Measurements from ENCODE around the gene GIMAP7. TPM values are rescaled to one million over a fixed set of nuclear protein-coding genes. Genes with fewer than 3 reads are reported as not detected.

The GIMAP7 gene
- polyA plus RNA-seq, 1 of the 3 experiments (the other 2 are of a cell fraction): not detected

GRCh38 chr7:150465414-150465813 lies 49.3 kb upstream of the GIMAP7 start (continued):
- TF ChIP-seq IRF3 (IDR thresholded peaks at IDR 0.05; ENCODE audit: low read depth, low read length) (no peak), ELF1 (IDR thresholded peaks at IDR 0.05) (no peak), NRF1 (IDR thresholded peaks at IDR 0.05; ENCODE audit: low read depth, low read length) (no peak)

DNA sequence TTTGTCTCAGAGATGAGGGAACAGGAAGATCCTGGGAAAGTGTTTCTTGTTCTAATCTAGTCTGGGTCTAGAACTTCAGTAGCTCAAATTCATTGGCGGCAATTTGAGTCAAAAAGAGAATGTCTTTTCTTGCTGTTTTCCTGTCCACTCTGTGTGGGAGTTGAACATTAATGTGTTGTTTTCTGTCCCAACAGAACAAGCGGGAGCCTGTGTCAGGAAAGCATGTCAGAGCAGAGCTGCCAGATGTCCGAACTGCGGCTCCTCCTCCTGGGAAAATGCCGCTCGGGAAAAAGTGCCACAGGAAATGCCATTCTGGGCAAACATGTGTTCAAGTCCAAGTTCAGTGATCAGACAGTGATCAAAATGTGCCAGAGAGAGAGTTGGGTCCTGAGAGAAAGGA lies 48.2 kb upstream of the GIMAP7 start:
- TF ChIP-seq NFIC (IDR thresholded peaks at IDR 0.05; ENCODE audit: borderline replicate concordance) (no peak), ELF1 (IDR thresholded peaks at IDR 0.05) (no peak), RCOR1 (IDR thresholded peaks at IDR 0.05; ENCODE audit: low read length) (no peak), FOXM1 (IDR thresholded peaks at IDR 0.05; ENCODE audit: low read depth) (no peak)

GRCh38 chr7:150468241-150468640 lies 46.4 kb upstream of the GIMAP7 start:
- Histone ChIP-seq H3K27me3 (ENCODE audit: insufficient read depth) (peaks cover 3% of the 10 kb centered on the region; the same call in 1 of the 2 replicates), H3K36me3 (replicated peaks in 1 of 2; ENCODE audit: control insufficient read depth in 1 of 2, insufficient read depth in 2 of 2, low read length in 1 of 2) (no peaks in the 10 kb centered on the region)
- TF ChIP-seq NFIC (IDR thresholded peaks at IDR 0.05; ENCODE audit: borderline replicate concordance): no peak
- TF ChIP-seq TCF12 (IDR thresholded peaks at IDR 0.05): no peak
- TF ChIP-seq, protein P1, sequence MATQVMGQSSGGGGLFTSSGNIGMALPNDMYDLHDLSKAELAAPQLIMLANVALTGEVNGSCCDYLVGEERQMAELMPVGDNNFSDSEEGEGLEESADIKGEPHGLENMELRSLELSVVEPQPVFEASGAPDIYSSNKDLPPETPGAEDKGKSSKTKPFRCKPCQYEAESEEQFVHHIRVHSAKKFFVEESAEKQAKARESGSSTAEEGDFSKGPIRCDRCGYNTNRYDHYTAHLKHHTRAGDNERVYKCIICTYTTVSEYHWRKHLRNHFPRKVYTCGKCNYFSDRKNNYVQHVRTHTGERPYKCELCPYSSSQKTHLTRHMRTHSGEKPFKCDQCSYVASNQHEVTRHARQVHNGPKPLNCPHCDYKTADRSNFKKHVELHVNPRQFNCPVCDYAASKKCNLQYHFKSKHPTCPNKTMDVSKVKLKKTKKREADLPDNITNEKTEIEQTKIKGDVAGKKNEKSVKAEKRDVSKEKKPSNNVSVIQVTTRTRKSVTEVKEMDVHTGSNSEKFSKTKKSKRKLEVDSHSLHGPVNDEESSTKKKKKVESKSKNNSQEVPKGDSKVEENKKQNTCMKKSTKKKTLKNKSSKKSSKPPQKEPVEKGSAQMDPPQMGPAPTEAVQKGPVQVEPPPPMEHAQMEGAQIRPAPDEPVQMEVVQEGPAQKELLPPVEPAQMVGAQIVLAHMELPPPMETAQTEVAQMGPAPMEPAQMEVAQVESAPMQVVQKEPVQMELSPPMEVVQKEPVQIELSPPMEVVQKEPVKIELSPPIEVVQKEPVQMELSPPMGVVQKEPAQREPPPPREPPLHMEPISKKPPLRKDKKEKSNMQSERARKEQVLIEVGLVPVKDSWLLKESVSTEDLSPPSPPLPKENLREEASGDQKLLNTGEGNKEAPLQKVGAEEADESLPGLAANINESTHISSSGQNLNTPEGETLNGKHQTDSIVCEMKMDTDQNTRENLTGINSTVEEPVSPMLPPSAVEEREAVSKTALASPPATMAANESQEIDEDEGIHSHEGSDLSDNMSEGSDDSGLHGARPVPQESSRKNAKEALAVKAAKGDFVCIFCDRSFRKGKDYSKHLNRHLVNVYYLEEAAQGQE (IDR thresholded peaks at IDR 0.05; ENCODE audit: low read depth, low read length): no peak
- TF ChIP-seq, protein P2, sequence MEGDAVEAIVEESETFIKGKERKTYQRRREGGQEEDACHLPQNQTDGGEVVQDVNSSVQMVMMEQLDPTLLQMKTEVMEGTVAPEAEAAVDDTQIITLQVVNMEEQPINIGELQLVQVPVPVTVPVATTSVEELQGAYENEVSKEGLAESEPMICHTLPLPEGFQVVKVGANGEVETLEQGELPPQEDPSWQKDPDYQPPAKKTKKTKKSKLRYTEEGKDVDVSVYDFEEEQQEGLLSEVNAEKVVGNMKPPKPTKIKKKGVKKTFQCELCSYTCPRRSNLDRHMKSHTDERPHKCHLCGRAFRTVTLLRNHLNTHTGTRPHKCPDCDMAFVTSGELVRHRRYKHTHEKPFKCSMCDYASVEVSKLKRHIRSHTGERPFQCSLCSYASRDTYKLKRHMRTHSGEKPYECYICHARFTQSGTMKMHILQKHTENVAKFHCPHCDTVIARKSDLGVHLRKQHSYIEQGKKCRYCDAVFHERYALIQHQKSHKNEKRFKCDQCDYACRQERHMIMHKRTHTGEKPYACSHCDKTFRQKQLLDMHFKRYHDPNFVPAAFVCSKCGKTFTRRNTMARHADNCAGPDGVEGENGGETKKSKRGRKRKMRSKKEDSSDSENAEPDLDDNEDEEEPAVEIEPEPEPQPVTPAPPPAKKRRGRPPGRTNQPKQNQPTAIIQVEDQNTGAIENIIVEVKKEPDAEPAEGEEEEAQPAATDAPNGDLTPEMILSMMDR (IDR thresholded peaks at IDR 0.05): no peak
- TF ChIP-seq GABPA (IDR thresholded peaks at IDR 0.05; ENCODE audit: low read depth): no peak
- TF ChIP-seq USF1 (IDR thresholded peaks at IDR 0.05; ENCODE audit: borderline replicate concordance, low read depth): no peak
- TF ChIP-seq SIN3A (IDR thresholded peaks at IDR 0.05; ENCODE audit: borderline replicate concordance, low read depth, low read length): no peak
- TF ChIP-seq TAF1 (IDR thresholded peaks at IDR 0.05; ENCODE audit: borderline replicate concordance, low read depth, low read length): no peak
- TF ChIP-seq, protein P3, sequence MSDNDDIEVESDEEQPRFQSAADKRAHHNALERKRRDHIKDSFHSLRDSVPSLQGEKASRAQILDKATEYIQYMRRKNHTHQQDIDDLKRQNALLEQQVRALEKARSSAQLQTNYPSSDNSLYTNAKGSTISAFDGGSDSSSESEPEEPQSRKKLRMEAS (IDR thresholded peaks at IDR 0.05; ENCODE audit: low read depth): no peak
- TF ChIP-seq YY1 (IDR thresholded peaks at IDR 0.05; ENCODE audit: low read depth): no peak
- TF ChIP-seq JUND (IDR thresholded peaks at IDR 0.05): no peak
- no peak for TF ChIP-seq FOXM1 (IDR thresholded peaks at IDR 0.05; ENCODE audit: low read depth)
- TF ChIP-seq CHD2 (IDR thresholded peaks at IDR 0.05; ENCODE audit: low read length, partially characterized antibody): no peak
- no peak for TF ChIP-seq FOXJ3 (CRISPR knock-in tag; IDR thresholded peaks at IDR 0.05)
- no peak for TF ChIP-seq FOSL2 (IDR thresholded peaks at IDR 0.05; ENCODE audit: borderline replicate concordance, low read depth)
- TF ChIP-seq SMC3 (IDR thresholded peaks at IDR 0.05; ENCODE audit: low read depth, low read length): no peak

More for the DNA sequence above, 48.2 kb upstream of the GIMAP7 start:
- CTCF ChIA-PET: interaction anchor here (0.6 to 1.5 kb wide), 3 partner anchors 18 to 216 kb away, joined by 3 to 6 read pairs (median 3); no protein-coding TSS in a partner anchor
- no peaks in the 10 kb centered on the region for H3F3A ChIP-seq (replicated peaks; ENCODE audit: insufficient read depth)
- H3K9ac ChIP-seq: no peak overlapping the region
- no peaks in the 10 kb centered on the region for H3K36me3 ChIP-seq (replicated peaks in 1 of 2; ENCODE audit: control insufficient read depth in 1 of 2, insufficient read depth in 2 of 2, low read length in 1 of 2)
- H3K27ac ChIP-seq (ENCODE audit: low read depth in 2 of 2, low read length in 1 of 2): no peak overlapping the region
- WGBS (ENCODE audit: low lambda C conversion rate): 11% methylated on average over 6 of the region's 6 CpGs
- H3K4me3 ChIP-seq (ENCODE audit: low read depth in 2 of 2, low read length in 1 of 2): no peak overlapping the region
- no peak overlapping the region for H3K4me2 ChIP-seq
- H3K9me2 ChIP-seq: no peaks in the 10 kb centered on the region
- peaks cover 3% of the 10 kb centered on the region; the same call in 1 of the 2 replicates for H3K27me3 ChIP-seq (ENCODE audit: insufficient read depth)
- no peaks in the 10 kb centered on the region for H4K20me1 ChIP-seq (ENCODE audit: insufficient read depth)
- no peaks in the 10 kb centered on the region for H3K4me1 ChIP-seq (ENCODE audit: control insufficient read depth in 1 of 2, insufficient read depth in 2 of 2, low read depth in 1 of 2, low read length in 1 of 2)
- DNase-seq: no peak
- no peaks in the 10 kb centered on the region for H3K79me2 ChIP-seq (ENCODE audit: insufficient read depth)
- H2AFZ ChIP-seq (ENCODE audit: low read depth): no peak overlapping the region
- POLR2A ChIA-PET: no interaction called here
- 0 out of 2 replicates have a peak, but pooled peaks cover 8% of the 10 kb centered on the region for H3K9me3 ChIP-seq

More at GRCh38 chr7:150468241-150468640, 46.4 kb upstream of the GIMAP7 start:
- POLR2A ChIA-PET: no interaction called here
- Histone ChIP-seq H3F3A (replicated peaks; ENCODE audit: insufficient read depth) (no peaks in the 10 kb centered on the region), H3K9me3 (0 out of 2 replicates have a peak, but pooled peaks cover under 1% of the 10 kb centered on the region), H3K79me2 (ENCODE audit: insufficient read depth) (no peaks in the 10 kb centered on the region), H4K20me1 (ENCODE audit: insufficient read depth) (no peaks in the 10 kb centered on the region), H3K9ac (no peak overlapping the region), H3K4me1 (ENCODE audit: control insufficient read depth in 1 of 2, insufficient read depth in 2 of 2, low read depth in 1 of 2, low read length in 1 of 2) (no peaks in the 10 kb centered on the region), H3K4me3 (ENCODE audit: low read depth in 2 of 2, low read length in 1 of 2) (no peak overlapping the region), H3K27ac (ENCODE audit: low read depth in 2 of 2, low read length in 1 of 2) (no peak overlapping the region), H3K9me2 (no peaks in the 10 kb centered on the region), H2AFZ (ENCODE audit: low read depth) (no peak overlapping the region), H3K4me2 (no peak overlapping the region)
- CTCF ChIA-PET: no interaction called here
- 41% methylated on average over 3 of the region's 3 CpGs for WGBS (ENCODE audit: low lambda C conversion rate)
- no peak for DNase-seq

Data from SK-N-SH (cell line).